ENCODE measurements around the gene FAM177B. TPM values are rescaled to one million over a fixed set of nuclear protein-coding genes. Genes with fewer than 3 reads are reported as not detected.
"Not testable (repeated sequence)": the region's sequence is repeated elsewhere in the genome, so short reads cannot be mapped to it uniquely, and the experiment has no call there.

Gene FAM177B
- total RNA-seq, 1 experiment from 2014 or later: not detected

- H2AFZ ChIP-seq (ENCODE audit: low read length): no peak overlapping the region
- no peak overlapping the region for H3K27ac ChIP-seq (ENCODE audit: low read length)
- DNase-seq (no peak), ATAC-seq (no peak)
- no peaks in the 10 kb centered on the region; the same call in 1 of the 2 replicates for H3K36me3 ChIP-seq (ENCODE audit: low read depth, low read length)
- POLR2A ChIA-PET (ENCODE audit: unreplicated experiment): no interaction called here
- TF ChIP-seq CTCF (conservative IDR thresholded peaks at IDR 0.05; ENCODE audit: low read depth, low read length) (no peak), EZH2 (IDR thresholded peaks at IDR 0.05; ENCODE audit: low read length, unreplicated experiment) (no peak), EZH2phosphoT487 (IDR thresholded peaks at IDR 0.05; ENCODE audit: borderline replicate concordance, low read length) (no peak)
- H4K20me1 ChIP-seq (ENCODE audit: low read length): no peaks in the 10 kb centered on the region
- H3K4me1 ChIP-seq (ENCODE audit: insufficient read depth, low read length): peaks cover 17% of the 10 kb centered on the region
- no peak overlapping the region for H3K9ac ChIP-seq (ENCODE audit: low read length)
- H3F3A ChIP-seq (ENCODE audit: low read length, unreplicated experiment): no peaks in the 10 kb centered on the region
- no peaks in the 10 kb centered on the region for H3K9me2 ChIP-seq (replicated peaks; ENCODE audit: low read length)
- no peaks in the 10 kb centered on the region for H3K27me3 ChIP-seq (ENCODE audit: low read length)
- no TSS peak for BruUV-seq (replicated peaks)
- intact Hi-C loops (cut with micrococcal nuclease): loop anchor here (2.0 to 10.0 kb wide), 4 partner anchors 37 to 341 kb away; no protein-coding TSS in a partner anchor
- H3K9me3 ChIP-seq (ENCODE audit: low read length): no peaks in the 10 kb centered on the region
- no peaks in the 10 kb centered on the region for H3K79me2 ChIP-seq (ENCODE audit: low read length)
- CTCF ChIA-PET: interaction anchor here (1.0 kb wide), 2 partner anchors 15 to 351 kb away, joined by 3 to 12 read pairs; no protein-coding TSS in a partner anchor
- no peak overlapping the region for H3K4me3 ChIP-seq (ENCODE audit: low read length)
- no peak overlapping the region for H3K4me2 ChIP-seq (ENCODE audit: low read length)
Measured at GRCh38 chr1:222739465-222739864, 2.5 kb downstream of the FAM177B start.

DNA sequence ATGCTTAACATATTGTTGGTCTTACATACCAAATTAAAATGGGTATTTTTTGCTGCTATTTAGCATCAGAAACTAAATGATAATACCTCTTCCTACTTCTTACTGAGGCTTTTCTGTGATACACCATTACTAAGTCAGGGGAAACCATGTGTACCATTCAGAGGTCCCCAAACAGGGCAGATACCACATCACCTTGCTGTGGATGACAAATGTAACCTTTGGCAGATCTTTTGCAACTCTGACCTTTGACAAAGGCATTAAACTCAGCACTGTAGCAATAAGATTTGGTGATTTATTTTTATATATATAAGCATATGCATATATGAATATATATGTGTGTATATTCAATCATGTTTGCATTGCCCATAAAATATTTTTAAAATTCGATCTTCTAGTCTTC lies 2.9 kb downstream of the FAM177B start:
- H3K4me1 ChIP-seq (ENCODE audit: insufficient read depth, low read length): peaks cover 17% of the 10 kb centered on the region
- no peak for DNase-seq
- no peaks in the 10 kb centered on the region; the same call in 1 of the 2 replicates for H3K36me3 ChIP-seq (ENCODE audit: low read depth, low read length)
- intact Hi-C loops (cut with micrococcal nuclease): loop anchor here (2.0 to 10.0 kb wide), 4 partner anchors 37 to 341 kb away; no protein-coding TSS in a partner anchor
- H2AFZ ChIP-seq (ENCODE audit: low read length): no peak overlapping the region
- H4K20me1 ChIP-seq (ENCODE audit: low read length): no peaks in the 10 kb centered on the region
- CTCF ChIA-PET: no interaction called here
- POLR2A ChIA-PET (ENCODE audit: unreplicated experiment): no interaction called here
- BruUV-seq (replicated peaks): no TSS peak
- H3K4me3 ChIP-seq (ENCODE audit: low read length): no peak overlapping the region
- H3K9me2 ChIP-seq (replicated peaks; ENCODE audit: low read length): no peaks in the 10 kb centered on the region
- no peak overlapping the region for H3K4me2 ChIP-seq (ENCODE audit: low read length)
- H3K27me3 ChIP-seq (ENCODE audit: low read length): no peaks in the 10 kb centered on the region
- ATAC-seq: no peak
- H3K27ac ChIP-seq (ENCODE audit: low read length): no peak overlapping the region
- H3F3A ChIP-seq (ENCODE audit: low read length, unreplicated experiment): no peaks in the 10 kb centered on the region
- no peaks in the 10 kb centered on the region for H3K9me3 ChIP-seq (ENCODE audit: low read length)
- H3K9ac ChIP-seq (ENCODE audit: low read length): no peak overlapping the region
- no peaks in the 10 kb centered on the region for H3K79me2 ChIP-seq (ENCODE audit: low read length)
- no peak for TF ChIP-seq EZH2phosphoT487 (IDR thresholded peaks at IDR 0.05; ENCODE audit: borderline replicate concordance, low read length)
- TF ChIP-seq EZH2 (IDR thresholded peaks at IDR 0.05; ENCODE audit: low read length, unreplicated experiment): no peak
- TF ChIP-seq CTCF (conservative IDR thresholded peaks at IDR 0.05; ENCODE audit: low read depth, low read length): no peak

- H3K79me2 ChIP-seq (ENCODE audit: low read length); BruUV-seq (replicated peaks); H3F3A ChIP-seq (ENCODE audit: low read length, unreplicated experiment); H3K9me2 ChIP-seq (replicated peaks; ENCODE audit: low read length); DNase-seq; H2AFZ ChIP-seq (ENCODE audit: low read length); CTCF ChIA-PET; H3K27ac ChIP-seq (ENCODE audit: low read length); H3K27me3 ChIP-seq (ENCODE audit: low read length); H3K4me2 ChIP-seq (ENCODE audit: low read length); ATAC-seq; H3K4me3 ChIP-seq (ENCODE audit: low read length); H3K4me1 ChIP-seq (ENCODE audit: insufficient read depth, low read length); H3K36me3 ChIP-seq (ENCODE audit: low read depth, low read length); intact Hi-C loops (cut with micrococcal nuclease); H3K9me3 ChIP-seq (ENCODE audit: low read length); H4K20me1 ChIP-seq (ENCODE audit: low read length); H3K9ac ChIP-seq (ENCODE audit: low read length): not testable (repeated sequence)
- POLR2A ChIA-PET (ENCODE audit: unreplicated experiment): interaction anchor here (0.6 kb wide), 1 partner anchor 14 kb away, joined by 3 read pairs; no protein-coding TSS in a partner anchor
Measured at GRCh38 chr1:222741630-222742457, 4.8 kb downstream of the FAM177B start.

Data from PC-3 (cell line).